Memory B cell (primary cell): Measurements from ENCODE around the gene LHX2.

Source experiments
- ATAC-seq: fragments of 150-1000 bp; cut with Tn5 transposase; 2 replicates; pipeline ENCODE4 v1.10.0; 2021; ENCODE audit warnings: low read depth, mild to moderate bottlenecking, moderate library complexity
- DNase-seq, 2 donors: peaks; one replicate each; pipeline ENCODE4 v3.0.0; 2022; ENCODE audit warnings: low spot score in 2 of 2
- H3K27ac Mint-ChIP-seq: one replicate; pipeline ENCODE4 v1.8.0; 2022; ENCODE audit warnings: mild to moderate bottlenecking, moderate library complexity, mixed read lengths
- H3K27me3 Mint-ChIP-seq: one replicate; pipeline ENCODE4 v1.8.0; 2022; ENCODE audit warnings: mixed read lengths
- H3K36me3 Mint-ChIP-seq: one replicate; pipeline ENCODE4 v1.8.0; 2022; ENCODE audit warnings: mild to moderate bottlenecking, mixed read lengths
- H3K4me1 Mint-ChIP-seq: one replicate; pipeline ENCODE4 v1.8.0; 2022; ENCODE audit warnings: mixed read lengths
- H3K4me3 Mint-ChIP-seq: one replicate; pipeline ENCODE4 v1.8.0; 2022; ENCODE audit warnings: mild to moderate bottlenecking, moderate library complexity, mixed read lengths
- H3K9me3 Mint-ChIP-seq: one replicate; pipeline ENCODE4 v1.8.0; 2022; ENCODE audit warnings: mixed read lengths

The LHX2 gene

GRCh38 chr9:124005029-124005771 lies 6.4 kb upstream of the LHX2 start:
- no peak overlapping the region for H3K4me3 Mint-ChIP-seq
- ATAC-seq = no peak

GRCh38 chr9:124006448-124007361 lies 4.9 kb upstream of the LHX2 start:
- DNase-seq (no peak), ATAC-seq (peak; percentile 50)
- Mint-ChIP-seq H3K36me3 (no peaks in the 10 kb centered on the region), H3K4me1 (peaks cover 26% of the 10 kb centered on the region), H3K4me3 (no peak overlapping the region), H3K27ac (no peak overlapping the region), H3K9me3 (no peaks in the 10 kb centered on the region), H3K27me3 (peaks cover 42% of the 10 kb centered on the region)

More at GRCh38 chr9:124005029-124005771, 6.4 kb upstream of the LHX2 start:
- peaks cover 22% of the 10 kb centered on the region for H3K4me1 Mint-ChIP-seq
- DNase-seq = no peak
- no peaks in the 10 kb centered on the region for H3K9me3 Mint-ChIP-seq
- peaks cover 43% of the 10 kb centered on the region for H3K27me3 Mint-ChIP-seq
- H3K27ac Mint-ChIP-seq = no peak overlapping the region
- H3K36me3 Mint-ChIP-seq = no peaks in the 10 kb centered on the region

GRCh38 chr9:124007565-124008302 lies 3.8 kb upstream of the LHX2 start:
- Mint-ChIP-seq H3K36me3 (no peaks in the 10 kb centered on the region), H3K4me1 (peaks cover 26% of the 10 kb centered on the region), H3K27me3 (peaks cover 39% of the 10 kb centered on the region), H3K27ac (peak overlapping the region; percentile 73), H3K4me3 (peak overlapping the region; percentile 29), H3K9me3 (no peaks in the 10 kb centered on the region)
- ATAC-seq (no peak), DNase-seq (no peak)

GRCh38 chr9:124008303-124008693 lies 3.3 kb upstream of the LHX2 start:
- Mint-ChIP-seq H3K4me1 (peaks cover 26% of the 10 kb centered on the region), H3K4me3 (peak overlapping the region; percentile 29), H3K36me3 (no peaks in the 10 kb centered on the region), H3K27me3 (peaks cover 36% of the 10 kb centered on the region), H3K27ac (peak overlapping the region; percentile 73), H3K9me3 (no peaks in the 10 kb centered on the region)
- ATAC-seq = no peak
- DNase-seq = peak in 1 of 2 donors; percentile 45

GRCh38 chr9:124008694-124009530 lies 2.7 kb upstream of the LHX2 start:
- no peak for ATAC-seq

GRCh38 chr9:124009531-124010217 lies 1.9 kb upstream of the LHX2 start:
- no peak overlapping the region for H3K4me3 Mint-ChIP-seq

More at GRCh38 chr9:124008694-124009530, 2.7 kb upstream of the LHX2 start:
- Mint-ChIP-seq H3K4me3 (peak overlapping the region; percentile 37), H3K4me1 (peaks cover 26% of the 10 kb centered on the region), H3K27ac (peak overlapping the region; percentile 71), H3K9me3 (no peaks in the 10 kb centered on the region), H3K36me3 (no peaks in the 10 kb centered on the region), H3K27me3 (peaks cover 36% of the 10 kb centered on the region)
- peak in 1 of 2 donors; percentile 51 for DNase-seq

GRCh38 chr9:124010303-124010664 lies 1.3 kb upstream of the LHX2 start:
- no peaks in the 10 kb centered on the region for H3K36me3 Mint-ChIP-seq
- no peak for DNase-seq
- H3K27me3 Mint-ChIP-seq = peaks cover 31% of the 10 kb centered on the region
- peak overlapping the region; percentile 71 for H3K27ac Mint-ChIP-seq
- no peak overlapping the region for H3K4me3 Mint-ChIP-seq
- ATAC-seq = no peak
- H3K9me3 Mint-ChIP-seq = no peaks in the 10 kb centered on the region
- peaks cover 26% of the 10 kb centered on the region for H3K4me1 Mint-ChIP-seq

More at GRCh38 chr9:124009531-124010217, 1.9 kb upstream of the LHX2 start:
- peaks cover 35% of the 10 kb centered on the region for H3K27me3 Mint-ChIP-seq
- no peak for DNase-seq
- H3K27ac Mint-ChIP-seq = peak overlapping the region; percentile 71
- no peak for ATAC-seq
- no peaks in the 10 kb centered on the region for H3K36me3 Mint-ChIP-seq
- H3K4me1 Mint-ChIP-seq = peaks cover 26% of the 10 kb centered on the region
- no peaks in the 10 kb centered on the region for H3K9me3 Mint-ChIP-seq

- Mint-ChIP-seq H3K27ac (peak overlapping the region; percentile 71), H3K27me3 (peaks cover 28% of the 10 kb centered on the region), H3K36me3 (no peaks in the 10 kb centered on the region), H3K9me3 (no peaks in the 10 kb centered on the region), H3K4me1 (peaks cover 26% of the 10 kb centered on the region), H3K4me3 (no peak overlapping the region)
- DNase-seq (peak in 1 of 2 donors; percentile 48), ATAC-seq (no peak)
Observed at GRCh38 chr9:124010665-124011321, 775 bp upstream of the LHX2 start.

GRCh38 chr9:124012368-124013301 lies 1.1 kb downstream of the LHX2 start:
- no peaks in the 10 kb centered on the region for H3K36me3 Mint-ChIP-seq
- H3K27ac Mint-ChIP-seq = no peak overlapping the region
- H3K9me3 Mint-ChIP-seq = no peaks in the 10 kb centered on the region
- H3K4me3 Mint-ChIP-seq = no peak overlapping the region
- DNase-seq (peak in 1 of 2 donors; percentile 44), ATAC-seq (no peak)
- H3K4me1 Mint-ChIP-seq = peaks cover 24% of the 10 kb centered on the region
- peaks cover 28% of the 10 kb centered on the region for H3K27me3 Mint-ChIP-seq

GRCh38 chr9:124013309-124014210 lies 2.0 kb downstream of the LHX2 start:
- no peaks in the 10 kb centered on the region for H3K9me3 Mint-ChIP-seq
- ATAC-seq (no peak), DNase-seq (no peak)
- H3K27me3 Mint-ChIP-seq = peaks cover 26% of the 10 kb centered on the region
- no peak overlapping the region for H3K4me3 Mint-ChIP-seq
- peaks cover 2% of the 10 kb centered on the region for H3K36me3 Mint-ChIP-seq
- peaks cover 22% of the 10 kb centered on the region for H3K4me1 Mint-ChIP-seq
- no peak overlapping the region for H3K27ac Mint-ChIP-seq
